ENCODE results near the gene IFRD2.
"Not testable (repeated sequence)": the region's sequence is repeated elsewhere in the genome, so short reads cannot be mapped to it uniquely, and the experiment has no call there.

IFRD2 gene

DNA sequence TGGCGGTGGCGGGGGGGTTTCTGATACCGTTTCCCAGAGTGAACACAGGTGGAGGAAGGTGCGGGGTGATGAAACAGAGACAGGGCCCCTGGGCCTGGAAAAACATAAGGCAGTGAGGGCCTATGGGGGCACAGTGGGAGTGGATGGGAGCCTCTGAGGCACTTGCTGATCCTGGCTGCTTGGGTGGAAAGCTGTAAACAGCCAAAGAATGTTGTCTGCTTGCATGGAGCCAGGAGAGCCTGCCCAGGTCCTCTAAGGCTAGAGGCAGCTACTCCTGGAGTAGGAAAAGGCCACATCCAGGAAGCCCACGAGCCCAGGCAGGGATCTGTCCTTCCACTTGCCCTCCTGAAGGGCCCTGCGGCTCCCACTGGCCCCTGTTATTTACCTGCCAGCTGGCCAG is 26.2 kb downstream of the IFRD2 start:
- TF ChIP-seq, protein P1, sequence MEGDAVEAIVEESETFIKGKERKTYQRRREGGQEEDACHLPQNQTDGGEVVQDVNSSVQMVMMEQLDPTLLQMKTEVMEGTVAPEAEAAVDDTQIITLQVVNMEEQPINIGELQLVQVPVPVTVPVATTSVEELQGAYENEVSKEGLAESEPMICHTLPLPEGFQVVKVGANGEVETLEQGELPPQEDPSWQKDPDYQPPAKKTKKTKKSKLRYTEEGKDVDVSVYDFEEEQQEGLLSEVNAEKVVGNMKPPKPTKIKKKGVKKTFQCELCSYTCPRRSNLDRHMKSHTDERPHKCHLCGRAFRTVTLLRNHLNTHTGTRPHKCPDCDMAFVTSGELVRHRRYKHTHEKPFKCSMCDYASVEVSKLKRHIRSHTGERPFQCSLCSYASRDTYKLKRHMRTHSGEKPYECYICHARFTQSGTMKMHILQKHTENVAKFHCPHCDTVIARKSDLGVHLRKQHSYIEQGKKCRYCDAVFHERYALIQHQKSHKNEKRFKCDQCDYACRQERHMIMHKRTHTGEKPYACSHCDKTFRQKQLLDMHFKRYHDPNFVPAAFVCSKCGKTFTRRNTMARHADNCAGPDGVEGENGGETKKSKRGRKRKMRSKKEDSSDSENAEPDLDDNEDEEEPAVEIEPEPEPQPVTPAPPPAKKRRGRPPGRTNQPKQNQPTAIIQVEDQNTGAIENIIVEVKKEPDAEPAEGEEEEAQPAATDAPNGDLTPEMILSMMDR (IDR thresholded peaks at IDR 0.05; ENCODE audit: low read depth, low read length), result no peak
- H3K4me3 ChIP-seq (replicated peaks in 1 of 2; ENCODE audit: low read depth in 2 of 2, low read length in 2 of 2), result no peak overlapping the region
- no peak for DNase-seq (ENCODE audit: low read depth in 2 of 2)

DNA sequence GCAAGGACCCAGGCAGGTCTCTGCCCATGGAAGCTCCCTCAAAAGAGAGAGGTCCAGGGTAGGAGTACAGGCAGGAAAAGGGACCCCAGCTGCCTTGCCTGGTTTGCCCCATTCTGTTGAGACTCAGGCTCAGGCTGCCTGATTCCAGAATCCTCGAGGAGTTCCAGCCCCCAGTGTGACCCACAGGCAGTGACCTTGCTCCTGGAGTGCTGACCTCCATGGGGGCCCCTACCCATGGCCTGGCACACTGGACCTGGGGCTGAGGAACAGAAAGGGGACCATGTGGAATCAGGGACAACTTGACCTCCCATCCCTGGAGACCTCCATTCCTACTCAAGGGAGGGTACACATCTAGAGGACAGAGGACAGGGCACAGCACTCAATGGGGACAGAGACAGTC is 26.7 kb downstream of the IFRD2 start:
- TF ChIP-seq, protein P1 (IDR thresholded peaks at IDR 0.05; ENCODE audit: low read depth, low read length), result no peak
- no peak overlapping the region for H3K4me3 ChIP-seq (replicated peaks in 1 of 2; ENCODE audit: low read depth in 2 of 2, low read length in 2 of 2)
- DNase-seq (ENCODE audit: low read depth in 2 of 2), result no peak

DNA sequence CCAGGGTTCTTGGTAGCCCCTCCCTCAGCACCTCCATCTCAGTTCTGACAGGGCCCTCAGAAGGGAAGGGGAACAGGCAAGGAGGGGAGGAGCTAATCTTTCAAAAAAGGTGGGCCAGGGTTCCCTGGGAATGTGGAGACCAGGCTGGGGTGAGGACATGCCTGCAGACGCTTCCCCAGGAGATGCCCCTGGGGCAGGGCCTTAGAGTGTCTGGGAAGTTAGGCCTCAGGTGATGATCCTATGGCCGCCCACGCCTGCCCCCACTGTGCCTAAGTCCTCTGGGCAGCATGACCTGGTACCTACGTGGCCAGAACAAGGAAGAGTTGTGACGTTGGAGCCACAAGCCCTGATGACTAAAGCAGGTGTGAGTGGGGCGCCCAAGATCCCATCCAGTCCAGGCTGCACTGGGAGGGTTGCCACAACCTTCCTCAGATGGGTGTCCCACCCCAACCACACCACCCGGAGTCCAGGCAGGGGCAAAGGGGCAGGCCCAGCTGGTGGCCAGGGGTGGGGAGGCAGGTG is 27.2 kb downstream of the IFRD2 start:
- DNase-seq (ENCODE audit: low read depth in 2 of 2), result no peak
- TF ChIP-seq, protein P1 (IDR thresholded peaks at IDR 0.05; ENCODE audit: low read depth, low read length), result no peak
- no peak overlapping the region for H3K4me3 ChIP-seq (replicated peaks in 1 of 2; ENCODE audit: low read depth in 2 of 2, low read length in 2 of 2)

DNA sequence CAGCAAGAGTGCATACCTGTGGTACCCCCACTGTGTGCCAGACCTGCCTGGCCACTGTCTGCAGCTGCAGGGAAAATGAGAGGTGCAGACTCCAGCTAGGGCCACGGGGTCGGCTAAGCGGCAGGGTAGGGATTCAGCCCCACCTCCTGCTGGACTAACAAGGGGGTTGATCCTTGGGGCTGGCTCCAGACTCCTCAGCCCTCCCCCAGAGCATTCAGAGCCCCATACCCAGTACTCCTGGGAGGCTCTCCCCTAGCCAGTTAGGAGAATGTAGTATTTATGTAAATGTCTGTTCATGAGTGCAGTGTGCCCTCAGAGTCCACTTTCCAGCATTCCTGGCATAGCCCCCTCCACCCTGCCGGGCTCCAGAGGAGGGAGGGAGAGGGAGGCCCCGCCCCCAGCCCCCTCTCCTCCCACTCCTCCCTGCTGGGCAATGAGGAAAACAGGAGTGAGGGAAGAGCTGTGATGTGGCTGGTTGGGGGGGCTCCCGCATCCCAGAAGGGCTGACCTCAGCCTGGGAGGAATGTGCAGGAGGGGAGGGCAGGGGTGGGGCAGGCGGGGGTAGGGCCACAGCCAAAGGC is 27.8 kb downstream of the IFRD2 start:
- peak; percentile 68 to 95 for DNase-seq (ENCODE audit: low read depth in 2 of 2)
- TF ChIP-seq, protein P1 (IDR thresholded peaks at IDR 0.05; ENCODE audit: low read depth, low read length), result no peak
- H3K4me3 ChIP-seq (replicated peaks in 1 of 2; ENCODE audit: low read depth in 2 of 2, low read length in 2 of 2), result no peak overlapping the region

DNA sequence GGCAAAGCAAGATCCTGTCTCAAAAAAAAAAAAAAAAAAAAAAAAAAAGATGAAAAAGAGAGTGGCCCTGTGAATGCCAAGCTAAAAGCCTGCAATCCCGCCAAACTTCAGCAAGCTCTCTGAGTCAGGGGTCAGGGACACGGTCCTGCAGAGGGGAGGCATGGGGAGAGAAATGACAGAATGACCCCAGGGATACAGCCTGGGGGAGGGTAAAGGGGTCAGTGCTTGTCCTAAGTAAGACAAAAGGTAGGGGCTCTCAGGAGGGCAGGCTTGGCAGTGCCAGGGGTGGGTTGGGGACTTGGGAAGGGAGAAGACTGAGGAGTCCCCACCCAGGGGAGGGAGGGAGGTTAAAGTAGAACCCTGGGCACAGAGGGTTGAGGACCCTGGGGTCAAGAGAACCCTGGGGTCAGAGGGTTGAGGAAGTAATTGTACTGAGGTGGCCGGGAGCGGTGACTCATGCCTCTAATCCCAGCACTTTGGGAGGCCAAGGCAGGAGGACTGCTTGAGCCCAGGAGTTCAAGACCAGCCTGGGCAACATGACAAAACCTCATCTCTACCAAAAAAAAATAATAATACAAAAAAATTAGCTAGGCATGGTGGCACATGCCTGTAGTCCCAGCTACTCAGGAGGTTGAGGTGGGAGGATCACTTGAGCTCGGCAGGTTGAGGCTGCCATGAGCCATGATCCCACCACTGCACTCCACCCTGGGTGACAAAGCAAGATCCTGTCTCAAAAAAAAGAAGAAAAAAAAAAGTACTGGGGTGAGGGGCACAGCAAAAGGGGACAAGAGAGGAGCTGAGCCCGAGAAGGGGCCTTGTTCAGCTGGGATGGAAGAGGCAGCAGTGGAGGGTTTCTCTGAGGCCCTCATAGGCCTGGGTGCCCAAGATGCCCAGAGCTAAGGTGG is 28.5 kb downstream of the IFRD2 start:
- H3K4me3 ChIP-seq (replicated peaks in 1 of 2; ENCODE audit: low read depth in 2 of 2, low read length in 2 of 2), result no peak overlapping the region
- TF ChIP-seq, protein P1 (IDR thresholded peaks at IDR 0.05; ENCODE audit: low read depth, low read length), result no peak
- DNase-seq (ENCODE audit: low read depth in 2 of 2), result peak; percentile 30 to 33

DNA sequence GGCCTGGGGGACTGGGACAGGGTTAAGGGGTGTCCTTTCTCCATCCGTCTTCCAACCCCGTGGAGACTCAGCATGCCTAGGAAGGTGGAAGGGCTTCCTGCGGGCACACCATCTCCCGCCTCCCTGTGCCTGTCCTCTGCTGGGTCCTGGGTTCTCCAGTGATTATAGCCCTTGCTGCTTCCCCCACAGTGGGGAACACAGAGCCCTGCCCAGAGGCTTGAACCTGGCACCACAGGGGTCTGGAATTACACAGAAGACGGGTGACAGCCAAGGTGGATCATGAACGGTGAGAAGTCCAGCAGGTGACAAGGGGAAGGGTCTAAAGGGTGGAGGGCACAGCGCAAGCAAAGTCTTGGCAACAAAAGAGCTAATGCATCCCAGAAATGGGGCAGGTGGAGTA is 29.5 kb downstream of the IFRD2 start:
- no peak overlapping the region for H3K4me3 ChIP-seq (replicated peaks in 1 of 2; ENCODE audit: low read depth in 2 of 2, low read length in 2 of 2)
- DNase-seq (ENCODE audit: low read depth in 2 of 2), result no peak
- TF ChIP-seq, protein P1 (IDR thresholded peaks at IDR 0.05; ENCODE audit: low read depth, low read length), result no peak

DNA sequence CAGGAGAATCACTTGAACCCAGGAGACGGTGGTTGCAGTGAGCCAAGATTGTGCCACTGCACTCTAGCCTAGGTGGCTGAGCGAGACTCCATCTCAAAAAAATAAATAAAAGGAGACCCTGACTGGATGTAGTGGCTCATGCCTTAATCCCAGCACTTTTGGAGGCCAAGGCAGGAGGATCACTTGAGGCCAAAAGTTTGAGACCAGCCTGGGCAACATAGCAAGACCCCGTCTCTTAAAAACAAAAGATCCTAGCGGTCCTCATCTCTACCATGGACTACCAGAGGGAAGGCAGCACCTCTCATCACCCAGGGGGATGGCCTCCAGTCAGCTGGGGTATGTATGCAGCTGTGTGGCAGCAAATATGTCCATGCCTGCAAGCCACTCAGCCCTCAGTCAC is 30.0 kb downstream of the IFRD2 start:
- not testable (repeated sequence) for H3K4me3 ChIP-seq (replicated peaks in 1 of 2; ENCODE audit: low read depth in 2 of 2, low read length in 2 of 2); DNase-seq (ENCODE audit: low read depth in 2 of 2)
